NCI-H510A treated with DMSO at 0.1 percent for 48 hours (cell line): Measurements from ENCODE around the gene PARVB.

Source experiments
- DNase-seq: peaks from one replicate; lab custom pipeline; 2025; lab: John Stamatoyannopoulos, UW

Gene PARVB

GRCh38 chr22:44024288-44024921 lies at the start of gene PARVB:
Gene PARVB, plus strand, starts transcription at chr22:44024302. Its CDS starts 38 bp downstream, at chr22:44024340.
- DNase-seq = no peak

GRCh38 chr22:43975041-43975440 lies 49.1 kb upstream of the PARVB start:
- no peak for DNase-seq

GRCh38 chr22:43976861-43977795 lies 47.0 kb upstream of the PARVB start:
- DNase-seq = no peak

- DNase-seq = no peak
Observed at GRCh38 chr22:43978558-43978957, 45.5 kb upstream of the PARVB start.

- DNase-seq = no peak
Observed at GRCh38 chr22:43980579-43980978, 43.5 kb upstream of the PARVB start.

GRCh38 chr22:43980996-43981395 lies 43.1 kb upstream of the PARVB start:
- no peak for DNase-seq

GRCh38 chr22:43983808-43984207 lies 40.3 kb upstream of the PARVB start:
- no peak for DNase-seq

- DNase-seq = peak; percentile 70
Observed at GRCh38 chr22:43985532-43985931, 38.6 kb upstream of the PARVB start.

- DNase-seq = no peak
Observed at GRCh38 chr22:43988116-43988820, 35.8 kb upstream of the PARVB start.

GRCh38 chr22:43988960-43989359 lies 35.1 kb upstream of the PARVB start:
- DNase-seq = no peak

GRCh38 chr22:43990044-43990443 lies 34.1 kb upstream of the PARVB start:
- no peak for DNase-seq

- no peak for DNase-seq
Observed at GRCh38 chr22:43991316-43992020, 32.6 kb upstream of the PARVB start.

- DNase-seq = no peak
Observed at GRCh38 chr22:43992331-43992821, 31.7 kb upstream of the PARVB start.

- DNase-seq = peak; percentile 53
Observed at GRCh38 chr22:43993072-43993760, 30.9 kb upstream of the PARVB start.

- DNase-seq = peak; percentile 7
Observed at GRCh38 chr22:43994006-43994405, 30.1 kb upstream of the PARVB start.

- DNase-seq = no peak
Observed at GRCh38 chr22:43994416-43994815, 29.7 kb upstream of the PARVB start.

GRCh38 chr22:43995057-43995685 lies 28.9 kb upstream of the PARVB start:
- DNase-seq = no peak

- no peak for DNase-seq
Observed at GRCh38 chr22:43995798-43996169, 28.3 kb upstream of the PARVB start.

GRCh38 chr22:43996170-43996980 lies 27.7 kb upstream of the PARVB start:
- DNase-seq = no peak

GRCh38 chr22:43996981-43997265 lies 27.2 kb upstream of the PARVB start:
- DNase-seq = no peak
